Thyroid gland (tissue), 4 donors: ENCODE results near the gene ARPP21. TPM values are rescaled to one million over a fixed set of nuclear protein-coding genes. Genes with fewer than 3 reads are reported as not detected.

Source experiments
- DNase-seq, 2 donors: peaks; one replicate each; pipeline ENCODE4 v3.0.0-alpha.2; 2019
- H3K27ac ChIP-seq, 3 donors: fragments of 200-600 bp; sonication (generic); 1 replicate in 2 of 3; 2 replicates in 1 of 3; pipeline ENCODE4 v1.5.1; 2016 to 2019; ENCODE audit warnings: mild to moderate bottlenecking in 1 of 3, moderate library complexity in 1 of 3
- H3K27me3 ChIP-seq: fragments of 200-600 bp; sonication (generic); one replicate; pipeline ENCODE4 v1.5.1; 2019
- H3K36me3 ChIP-seq, 2 donors: fragments of 200-600 bp; sonication (generic); one replicate each; pipeline ENCODE4 v1.5.1; 2016 to 2019
- H3K4me1 ChIP-seq, 2 donors: fragments of 200-600 bp; sonication (generic); one replicate each; pipeline ENCODE4 v1.5.1; 2017 to 2019
- H3K4me3 ChIP-seq, 3 donors: fragments of 200-600 bp; sonication (generic); replicated peaks in 1 of 3; 1 replicate in 2 of 3; 2 replicates in 1 of 3; pipeline ENCODE4 v1.5.1; 2016; ENCODE audit warnings: mild to moderate bottlenecking in 1 of 3
- H3K9me3 ChIP-seq: fragments of 200-600 bp; sonication (generic); one replicate; pipeline ENCODE4 v1.5.1; 2017
- POLR2A ChIP-seq, 2 donors: fragments of 450-650 bp; IDR thresholded peaks; one replicate each; pipeline ENCODE4 v1.6.1; 2017; ENCODE audit warnings: antibody characterized with exemption in 2 of 2, mild to moderate bottlenecking in 2 of 2, moderate library complexity in 1 of 2
- WGBS, 2 donors: methylation state at CpG; one replicate each; pipeline ENCODE4 v1.1.5; 2017; 5-methylcytosine and 5-hydroxymethylcytosine counted together
- intact Hi-C: fragments of 100-400 bp; cut with DNase I; formaldehyde crosslinking; loops from one replicate; pipeline ENCODE4 v1.15.1; 2023
- total RNA-seq, 4 donors: library from RNA; depleted of rRNA; stranded (reverse); fragments of >200 nt; gene quantifications; one replicate each; pipeline ENCODE4 v1.2.3, GENCODE V29; 2016
- TF ChIP-seq, protein P1 (sequence below), 6 experiments: fragments of 200-600 bp in 3 of 6; fragments of 450-650 bp in 3 of 6; sonication (generic) in 3 of 6; IDR thresholded peaks; one replicate each; pipeline ENCODE4 v1.5.1; 2016 to 2019; ENCODE audit warnings: antibody characterized with exemption in 6 of 6, mild to moderate bottlenecking in 2 of 6, inconsistent platforms in 1 of 6, moderate library complexity in 1 of 6

Gene ARPP21
- total RNA-seq, 4 donors from 2014 or later: not detected

DNA sequence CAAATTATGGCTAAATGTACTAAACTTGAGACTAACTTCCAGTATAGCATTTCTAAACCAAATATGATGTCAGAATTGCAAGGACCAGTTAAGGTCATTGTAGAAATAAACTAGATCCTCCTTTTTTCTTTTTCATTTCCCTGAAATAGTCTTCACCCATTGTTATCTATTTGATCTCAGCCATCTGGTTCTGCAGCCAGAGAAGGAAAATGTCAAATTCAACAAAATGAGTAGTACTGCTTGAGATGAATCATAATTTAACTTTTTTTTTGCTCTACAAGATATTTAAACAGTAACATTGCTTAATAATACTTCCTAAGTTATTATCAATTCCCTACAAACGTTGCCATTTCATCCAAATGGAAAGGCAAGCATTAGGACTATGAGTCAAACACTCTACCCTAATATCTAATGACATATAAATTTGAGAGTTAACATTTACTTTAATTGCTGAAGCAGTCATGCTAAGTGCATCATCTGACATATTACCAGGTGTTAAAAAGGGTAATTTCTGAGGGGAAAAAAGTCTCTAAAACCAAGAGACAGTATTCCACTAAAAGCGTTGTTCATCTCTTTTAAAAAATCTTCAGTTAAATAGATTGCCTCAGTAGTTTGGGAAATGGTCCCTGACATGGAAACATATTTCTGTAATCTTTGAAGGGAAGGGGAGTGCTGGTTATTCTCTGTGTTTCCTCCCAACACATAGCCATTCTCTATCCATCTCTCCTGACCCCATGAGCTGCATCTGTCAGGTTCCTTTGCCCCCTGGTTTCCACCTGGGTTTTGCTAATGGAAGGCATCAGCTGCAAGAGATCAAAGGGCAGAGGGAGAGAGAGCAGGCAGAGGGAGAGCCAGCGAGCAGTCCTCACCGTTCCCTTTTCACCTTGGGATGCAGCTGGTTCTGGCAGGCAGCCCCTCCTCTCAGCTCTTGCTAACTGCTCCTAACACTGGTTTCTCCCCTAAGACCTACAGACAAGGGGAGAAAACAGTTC lies 138.5 kb downstream of the ARPP21 start:
- no peak overlapping the region for H3K27ac ChIP-seq
- H3K36me3 ChIP-seq: no peaks in the 10 kb centered on the region
- TF ChIP-seq, protein P1, sequence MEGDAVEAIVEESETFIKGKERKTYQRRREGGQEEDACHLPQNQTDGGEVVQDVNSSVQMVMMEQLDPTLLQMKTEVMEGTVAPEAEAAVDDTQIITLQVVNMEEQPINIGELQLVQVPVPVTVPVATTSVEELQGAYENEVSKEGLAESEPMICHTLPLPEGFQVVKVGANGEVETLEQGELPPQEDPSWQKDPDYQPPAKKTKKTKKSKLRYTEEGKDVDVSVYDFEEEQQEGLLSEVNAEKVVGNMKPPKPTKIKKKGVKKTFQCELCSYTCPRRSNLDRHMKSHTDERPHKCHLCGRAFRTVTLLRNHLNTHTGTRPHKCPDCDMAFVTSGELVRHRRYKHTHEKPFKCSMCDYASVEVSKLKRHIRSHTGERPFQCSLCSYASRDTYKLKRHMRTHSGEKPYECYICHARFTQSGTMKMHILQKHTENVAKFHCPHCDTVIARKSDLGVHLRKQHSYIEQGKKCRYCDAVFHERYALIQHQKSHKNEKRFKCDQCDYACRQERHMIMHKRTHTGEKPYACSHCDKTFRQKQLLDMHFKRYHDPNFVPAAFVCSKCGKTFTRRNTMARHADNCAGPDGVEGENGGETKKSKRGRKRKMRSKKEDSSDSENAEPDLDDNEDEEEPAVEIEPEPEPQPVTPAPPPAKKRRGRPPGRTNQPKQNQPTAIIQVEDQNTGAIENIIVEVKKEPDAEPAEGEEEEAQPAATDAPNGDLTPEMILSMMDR (IDR thresholded peaks at IDR 0.05): no peak
- TF ChIP-seq POLR2A (IDR thresholded peaks at IDR 0.05): no peak
- 49 to 55% methylated on average over 4 of the region's 4 CpGs for WGBS, 2 donors
- no peaks in the 10 kb centered on the region for H3K4me1 ChIP-seq
- intact Hi-C loops: no loop called here
- no peaks in the 10 kb centered on the region for H3K9me3 ChIP-seq
- no peak overlapping the region for H3K4me3 ChIP-seq
- H3K27me3 ChIP-seq: no peaks in the 10 kb centered on the region
- no peak for DNase-seq

DNA sequence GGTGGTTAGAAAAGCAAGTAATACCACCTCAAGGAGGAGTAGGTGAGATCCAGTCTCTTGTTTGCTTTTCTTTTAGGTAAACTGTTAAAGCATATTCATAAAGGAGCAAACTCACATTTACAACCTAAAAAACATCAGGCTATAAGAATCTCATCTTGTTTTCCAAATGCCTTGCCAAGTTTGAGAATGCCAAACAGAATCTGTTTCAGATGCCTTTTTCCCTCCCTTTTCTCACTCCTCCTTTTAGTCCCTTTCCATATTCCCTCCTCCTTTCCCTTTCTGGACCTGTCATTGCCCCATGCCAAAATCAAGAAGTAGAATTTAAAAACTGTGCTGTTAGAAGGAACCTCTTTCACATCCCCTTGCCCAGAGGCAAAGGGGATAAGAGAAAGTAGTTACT lies 140.3 kb downstream of the ARPP21 start:
- no peak overlapping the region for H3K27ac ChIP-seq

DNA sequence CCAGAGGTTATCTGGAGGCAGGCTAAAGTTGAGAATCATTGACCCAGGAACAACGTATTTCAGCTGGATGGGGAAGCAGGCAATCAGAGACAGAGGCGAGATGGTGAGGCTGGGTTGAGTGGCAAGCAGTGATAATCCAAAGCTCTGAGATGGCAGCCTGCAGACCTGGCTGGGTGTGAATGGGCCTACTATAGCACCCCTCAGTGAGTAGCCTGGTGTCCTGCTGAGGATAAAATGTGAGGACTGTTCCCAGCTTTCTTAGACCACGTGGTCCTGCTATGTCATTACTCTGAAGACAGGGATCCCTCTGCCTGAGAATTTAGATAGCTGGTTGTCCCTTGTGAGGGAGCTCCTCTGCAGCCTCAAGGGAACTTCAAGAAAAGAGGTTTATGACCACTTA lies 141.5 kb downstream of the ARPP21 start:
- intact Hi-C loops: no loop called here
- H3K27ac ChIP-seq: no peak overlapping the region
- no peaks in the 10 kb centered on the region for H3K9me3 ChIP-seq
- H3K27me3 ChIP-seq: no peaks in the 10 kb centered on the region
- H3K36me3 ChIP-seq: no peaks in the 10 kb centered on the region
- DNase-seq: no peak
- no peaks in the 10 kb centered on the region for H3K4me1 ChIP-seq
- 22 to 39% methylated on average over 3 of the region's 3 CpGs for WGBS, 2 donors
- H3K4me3 ChIP-seq: no peak overlapping the region
- TF ChIP-seq, protein P1 (IDR thresholded peaks at IDR 0.05): no peak
- no peak for TF ChIP-seq POLR2A (IDR thresholded peaks at IDR 0.05)

More for the DNA sequence above, 140.3 kb downstream of the ARPP21 start:
- no peak for TF ChIP-seq POLR2A (IDR thresholded peaks at IDR 0.05)
- TF ChIP-seq, protein P1 (IDR thresholded peaks at IDR 0.05): no peak
- intact Hi-C loops: no loop called here
- no peak for DNase-seq
- H3K36me3 ChIP-seq: no peaks in the 10 kb centered on the region
- H3K9me3 ChIP-seq: no peaks in the 10 kb centered on the region
- H3K4me3 ChIP-seq: no peak overlapping the region
- no peaks in the 10 kb centered on the region for H3K4me1 ChIP-seq
- no peaks in the 10 kb centered on the region for H3K27me3 ChIP-seq

DNA sequence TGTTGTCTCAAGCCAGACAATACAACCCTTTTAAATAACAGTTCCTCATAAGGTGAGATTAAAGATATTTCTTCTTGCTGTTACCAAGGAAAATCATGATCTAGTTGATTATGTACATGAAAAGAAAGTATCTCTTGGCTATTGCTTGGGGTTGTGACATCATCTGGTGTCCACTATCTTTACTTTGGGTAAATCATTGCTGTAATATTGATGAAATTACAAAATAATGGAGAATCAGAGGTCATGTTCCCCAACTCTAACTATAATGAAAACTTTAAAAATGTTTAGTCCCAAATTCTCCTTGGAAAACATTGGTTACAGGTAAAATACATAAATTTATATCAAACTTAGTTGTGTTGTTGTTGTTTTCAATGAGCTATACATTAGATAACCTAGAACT lies 142.2 kb downstream of the ARPP21 start:
- TF ChIP-seq POLR2A (IDR thresholded peaks at IDR 0.05): no peak
- TF ChIP-seq, protein P1 (IDR thresholded peaks at IDR 0.05): no peak
- H3K9me3 ChIP-seq: no peaks in the 10 kb centered on the region
- no peak overlapping the region for H3K4me3 ChIP-seq
- no peaks in the 10 kb centered on the region for H3K4me1 ChIP-seq
- intact Hi-C loops: no loop called here
- H3K27me3 ChIP-seq: no peaks in the 10 kb centered on the region
- H3K27ac ChIP-seq: no peak overlapping the region
- H3K36me3 ChIP-seq: no peaks in the 10 kb centered on the region
- no peak for DNase-seq

DNA sequence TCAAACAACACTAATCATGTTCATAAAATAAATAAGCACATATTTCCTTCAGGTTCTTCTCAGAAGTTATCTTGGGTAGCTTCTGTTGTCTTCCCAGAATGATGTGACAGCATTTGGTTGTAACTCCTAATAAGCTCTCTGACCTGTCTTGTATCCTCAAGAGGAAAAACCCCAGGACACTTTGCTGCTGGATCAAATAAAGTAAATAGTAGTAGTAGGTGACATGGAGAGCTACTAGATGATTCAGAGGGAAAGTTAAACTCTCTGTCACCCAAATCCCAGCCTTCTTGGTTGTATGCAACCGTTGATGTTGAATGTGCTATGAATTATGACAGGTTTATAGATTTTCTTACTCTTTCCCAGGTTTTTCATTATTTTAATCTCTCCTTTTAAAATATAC lies 143.0 kb downstream of the ARPP21 start:
- H3K27me3 ChIP-seq: no peaks in the 10 kb centered on the region
- 83 to 85% methylated on average over 1 of the region's 1 CpG for WGBS, 2 donors

More for the DNA sequence above, 143.0 kb downstream of the ARPP21 start:
- H3K27ac ChIP-seq: no peak overlapping the region
- no peaks in the 10 kb centered on the region for H3K4me1 ChIP-seq
- intact Hi-C loops: no loop called here
- TF ChIP-seq, protein P1 (IDR thresholded peaks at IDR 0.05): no peak
- TF ChIP-seq POLR2A (IDR thresholded peaks at IDR 0.05): no peak
- no peaks in the 10 kb centered on the region for H3K36me3 ChIP-seq
- no peaks in the 10 kb centered on the region for H3K9me3 ChIP-seq
- no peak for DNase-seq
- no peak overlapping the region for H3K4me3 ChIP-seq
